Glutamatergic neuron (in vitro differentiated cells): ENCODE measurements around the gene PRRG2. TPM values are rescaled to one million over a fixed set of nuclear protein-coding genes. Genes with fewer than 3 reads are reported as not detected.
A peak's percentile ranks its signal among the peaks of the same experiment; 100 is the strongest.

Experiments
- DNase-seq: peaks from one replicate; pipeline ENCODE4 v3.0.0; 2022
- H3K27ac Mint-ChIP-seq: one replicate; pipeline ENCODE4 v1.8.0; 2020; ENCODE audit warnings: mild to moderate bottlenecking, mixed read lengths, inconsistent platforms; ENCODE audit not compliant: unreplicated experiment
- H3K27me3 Mint-ChIP-seq: one replicate; pipeline ENCODE4 v1.8.0; 2020; ENCODE audit warnings: mild to moderate bottlenecking, moderate library complexity, mixed read lengths, inconsistent platforms; ENCODE audit not compliant: unreplicated experiment
- H3K36me3 Mint-ChIP-seq: one replicate; pipeline ENCODE4 v1.8.0; 2020; ENCODE audit warnings: mild to moderate bottlenecking, mixed read lengths, inconsistent platforms; ENCODE audit not compliant: unreplicated experiment
- H3K4me1 Mint-ChIP-seq: one replicate; pipeline ENCODE4 v1.8.0; 2020; ENCODE audit warnings: mild to moderate bottlenecking, low read depth, mixed read lengths, inconsistent platforms; ENCODE audit not compliant: unreplicated experiment
- H3K4me3 Mint-ChIP-seq: one replicate; pipeline ENCODE4 v1.8.0; 2020; ENCODE audit warnings: mild to moderate bottlenecking, mixed read lengths, inconsistent platforms; ENCODE audit not compliant: unreplicated experiment
- H3K9me3 Mint-ChIP-seq: one replicate; pipeline ENCODE4 v1.8.0; 2020; ENCODE audit warnings: mild to moderate bottlenecking, moderate library complexity, mixed read lengths, inconsistent platforms; ENCODE audit not compliant: unreplicated experiment
- long read RNA-seq: library from polyadenylated mRNA; unstranded; transcript quantifications from one replicate; pipeline ENCODE4 v2.0.0, GENCODE V29; 2020; ENCODE audit not compliant: unreplicated experiment
- total RNA-seq: library from RNA; stranded (reverse); fragmentation: NEBNext Ultra II Directional; extraction: Animal tissue kit (Norgen Biotek cat#: 25700); gene quantifications from one replicate; pipeline ENCODE4 v1.2.1, GENCODE V29; 2021; ENCODE audit not compliant: unreplicated experiment
- TF ChIP-seq, protein P1 (sequence below): fragments of 200-600 bp; sonication (generic); IDR thresholded peaks from one replicate; pipeline ENCODE4 v1.5.0; 2021; ENCODE audit not compliant: partially characterized antibody, unreplicated experiment

Gene PRRG2
- total RNA-seq, result 0.29 TPM
- long read RNA-seq, result 0 reads

DNA sequence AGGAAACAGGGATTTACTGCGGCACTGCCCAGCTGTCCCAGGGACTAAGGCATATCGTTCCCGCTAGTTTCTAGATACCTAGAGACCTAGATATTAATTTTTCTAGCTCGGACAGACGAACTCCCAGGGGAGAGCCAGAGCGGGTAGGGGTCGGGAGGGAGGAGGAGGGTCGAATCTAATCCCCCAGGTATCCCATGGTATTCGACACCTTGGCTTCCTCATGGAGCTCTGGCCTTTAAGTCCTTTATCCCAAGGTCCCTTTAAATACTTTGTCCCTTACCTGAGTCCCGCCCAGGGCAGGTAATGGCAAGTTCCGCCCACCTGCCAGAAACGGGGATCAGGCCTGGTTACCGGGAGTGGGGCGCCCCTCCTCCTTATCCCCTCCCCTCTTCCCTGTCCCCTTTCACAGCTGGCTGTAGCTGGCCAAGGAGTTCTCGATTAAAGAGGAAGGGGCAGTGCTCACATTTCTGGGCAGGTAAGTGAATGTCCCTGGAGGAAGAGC lies at the start of gene PRRG2:
Gene PRRG2, plus strand, starts transcription at position 310 of the 502 bp plus-strand sequence. CDS start 1,904 bp downstream, outside the sequence.
- Mint-ChIP-seq H3K9me3 (peaks cover 3% of the 10 kb centered on the region), H3K27ac (peak within 1 kb of the TSS; percentile 94), H3K27me3 (peaks cover 2% of the 10 kb centered on the region), H3K4me3 (peak within 1 kb of the TSS; percentile 97), H3K4me1 (peaks cover 14% of the 10 kb centered on the region), H3K36me3 (no peaks in the 10 kb centered on the region)
- TF ChIP-seq, protein P1, sequence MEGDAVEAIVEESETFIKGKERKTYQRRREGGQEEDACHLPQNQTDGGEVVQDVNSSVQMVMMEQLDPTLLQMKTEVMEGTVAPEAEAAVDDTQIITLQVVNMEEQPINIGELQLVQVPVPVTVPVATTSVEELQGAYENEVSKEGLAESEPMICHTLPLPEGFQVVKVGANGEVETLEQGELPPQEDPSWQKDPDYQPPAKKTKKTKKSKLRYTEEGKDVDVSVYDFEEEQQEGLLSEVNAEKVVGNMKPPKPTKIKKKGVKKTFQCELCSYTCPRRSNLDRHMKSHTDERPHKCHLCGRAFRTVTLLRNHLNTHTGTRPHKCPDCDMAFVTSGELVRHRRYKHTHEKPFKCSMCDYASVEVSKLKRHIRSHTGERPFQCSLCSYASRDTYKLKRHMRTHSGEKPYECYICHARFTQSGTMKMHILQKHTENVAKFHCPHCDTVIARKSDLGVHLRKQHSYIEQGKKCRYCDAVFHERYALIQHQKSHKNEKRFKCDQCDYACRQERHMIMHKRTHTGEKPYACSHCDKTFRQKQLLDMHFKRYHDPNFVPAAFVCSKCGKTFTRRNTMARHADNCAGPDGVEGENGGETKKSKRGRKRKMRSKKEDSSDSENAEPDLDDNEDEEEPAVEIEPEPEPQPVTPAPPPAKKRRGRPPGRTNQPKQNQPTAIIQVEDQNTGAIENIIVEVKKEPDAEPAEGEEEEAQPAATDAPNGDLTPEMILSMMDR, result no peak
- no peak for DNase-seq

DNA sequence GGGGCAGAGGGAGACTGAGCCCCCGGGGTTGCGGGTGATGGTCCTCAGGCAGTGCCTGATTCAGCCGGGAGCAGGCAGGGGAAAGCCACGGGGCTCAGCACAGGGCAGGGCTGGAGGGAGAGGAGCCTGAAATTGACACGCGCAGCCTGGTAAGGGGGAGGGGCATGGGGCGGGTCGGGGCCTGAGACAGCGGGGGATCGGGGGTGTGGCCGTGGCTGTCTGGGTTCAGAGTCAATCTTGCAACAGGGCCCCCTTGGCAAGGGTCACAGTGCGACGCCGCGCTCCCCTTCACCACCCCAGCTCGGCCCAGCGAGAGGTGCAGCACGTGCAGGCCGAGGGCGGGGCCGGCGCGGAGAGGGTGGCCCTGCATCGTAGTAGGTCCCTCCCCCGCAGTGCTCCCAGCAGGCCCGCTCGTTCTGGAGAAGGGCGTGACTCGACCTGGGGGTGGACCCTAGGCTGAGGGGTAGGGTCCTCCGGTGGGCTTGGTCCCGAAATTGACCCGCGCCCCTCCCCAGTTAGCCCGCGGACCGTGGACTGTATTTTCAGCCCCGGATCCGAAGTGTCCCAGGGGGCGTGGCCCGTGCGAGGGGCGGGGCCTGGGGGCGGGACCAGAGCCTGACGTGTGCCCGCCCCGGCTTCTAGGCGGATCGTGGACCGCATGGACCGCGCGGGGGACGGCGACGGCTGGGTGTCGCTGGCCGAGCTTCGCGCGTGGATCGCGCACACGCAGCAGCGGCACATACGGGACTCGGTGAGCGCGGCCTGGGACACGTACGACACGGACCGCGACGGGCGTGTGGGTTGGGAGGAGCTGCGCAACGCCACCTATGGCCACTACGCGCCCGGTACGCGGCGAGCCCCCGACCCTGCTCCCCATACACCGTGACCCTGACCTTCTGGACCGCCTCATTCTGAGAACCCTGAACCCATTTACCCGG lies 47.3 kb upstream of the PRRG2 start:
- peaks cover 2% of the 10 kb centered on the region for H3K4me1 Mint-ChIP-seq
- peak; percentile 87 for DNase-seq
- peaks cover 8% of the 10 kb centered on the region for H3K9me3 Mint-ChIP-seq
- H3K4me3 Mint-ChIP-seq, result peak overlapping the region; percentile 90
- TF ChIP-seq, protein P1, result peak; percentile 63
- H3K27me3 Mint-ChIP-seq, result peaks cover 10% of the 10 kb centered on the region
- H3K36me3 Mint-ChIP-seq, result no peaks in the 10 kb centered on the region
- H3K27ac Mint-ChIP-seq, result no peak overlapping the region

DNA sequence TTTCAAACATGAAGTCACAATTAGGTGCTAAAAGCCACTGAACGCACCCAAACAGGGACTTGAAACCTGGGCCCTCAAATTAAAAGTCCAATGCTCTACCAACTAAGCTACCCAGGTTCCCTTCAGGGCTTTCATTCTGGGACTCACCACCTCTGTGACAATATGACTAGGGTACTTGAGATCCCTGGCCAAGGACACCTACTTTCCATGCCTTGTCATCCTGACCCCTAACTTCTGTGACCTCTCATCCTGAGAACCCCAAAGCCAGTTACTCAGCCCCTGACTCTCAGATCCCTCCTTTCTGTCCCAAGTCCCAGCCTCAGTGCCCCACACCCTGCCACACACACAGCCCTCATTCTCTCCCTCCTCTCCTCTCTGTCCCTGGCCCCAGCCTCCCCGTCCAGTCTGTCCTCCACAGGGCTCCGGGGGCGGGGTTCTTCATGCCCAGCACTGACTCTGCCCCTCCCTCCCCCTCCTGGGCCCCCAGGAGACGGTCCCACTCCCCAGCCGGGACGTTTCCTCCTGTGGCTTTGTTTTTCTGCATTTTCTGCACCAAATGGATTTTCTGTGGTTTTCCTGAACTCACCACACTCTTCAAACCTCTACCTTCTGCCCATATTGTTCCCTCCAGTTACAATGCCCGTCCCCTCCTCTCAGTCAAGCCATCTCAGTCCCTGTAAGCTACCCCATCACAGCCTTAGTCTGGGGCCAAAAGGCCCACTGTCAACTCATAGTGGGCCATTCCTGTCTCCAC lies 46.3 kb upstream of the PRRG2 start:
- Mint-ChIP-seq H3K36me3 (no peaks in the 10 kb centered on the region), H3K27ac (no peak overlapping the region)

DNA sequence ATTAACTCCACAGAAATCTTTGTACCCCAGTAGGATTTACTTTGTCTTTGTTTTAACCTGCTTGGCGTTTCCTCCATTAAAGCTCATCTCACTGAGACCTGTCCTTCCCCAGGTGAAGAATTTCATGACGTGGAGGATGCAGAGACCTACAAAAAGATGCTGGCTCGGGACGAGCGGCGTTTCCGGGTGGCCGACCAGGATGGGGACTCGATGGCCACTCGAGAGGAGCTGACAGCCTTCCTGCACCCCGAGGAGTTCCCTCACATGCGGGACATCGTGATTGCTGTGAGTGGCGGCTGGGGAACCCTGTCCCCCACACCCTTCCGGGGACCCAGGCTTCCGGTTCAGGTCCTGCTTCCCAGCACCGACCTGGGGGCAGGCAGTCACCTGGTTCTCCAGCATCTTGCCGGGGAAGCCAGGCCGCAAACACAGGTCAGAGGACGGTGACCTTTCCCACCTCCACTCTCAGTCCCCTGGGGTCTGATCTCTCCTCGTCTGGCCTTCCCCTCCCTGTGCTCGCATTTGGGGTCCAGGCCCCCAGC lies 44.1 kb upstream of the PRRG2 start:
- H3K4me1 Mint-ChIP-seq, result peaks cover 2% of the 10 kb centered on the region
- H3K27ac Mint-ChIP-seq, result no peak overlapping the region
- H3K9me3 Mint-ChIP-seq, result peaks cover 8% of the 10 kb centered on the region
- no peak for DNase-seq
- H3K27me3 Mint-ChIP-seq, result peaks cover 10% of the 10 kb centered on the region
- TF ChIP-seq, protein P1, result no peak
- H3K4me3 Mint-ChIP-seq, result no peak overlapping the region
- no peaks in the 10 kb centered on the region for H3K36me3 Mint-ChIP-seq

More for the DNA sequence above, 46.3 kb upstream of the PRRG2 start:
- H3K4me1 Mint-ChIP-seq, result peaks cover 2% of the 10 kb centered on the region
- peak overlapping the region; percentile 90 for H3K4me3 Mint-ChIP-seq
- no peak for DNase-seq
- H3K9me3 Mint-ChIP-seq, result peaks cover 8% of the 10 kb centered on the region
- TF ChIP-seq, protein P1, result no peak
- H3K27me3 Mint-ChIP-seq, result peaks cover 10% of the 10 kb centered on the region
